ENCODE measurements around the gene RGS7.
"Not testable (repeated sequence)": the region's sequence is repeated elsewhere in the genome, so short reads cannot be mapped to it uniquely, and the experiment has no call there.

RGS7 gene

GRCh38 chr1:240888787-240889048, 468.3 kb downstream of the RGS7 start:
- DNase-seq (ENCODE audit: low read depth, low spot score): no peak
- no peak overlapping the region for H3K4me3 ChIP-seq (ENCODE audit: low read depth, low read length)
- ChIA-PET POLR2A (no interaction called here), CTCF (interaction anchor here (1.3 kb wide), 1 partner anchor 13 kb away, joined by 3 read pairs; no protein-coding TSS in a partner anchor)
- no peak for TF ChIP-seq CTCF (IDR thresholded peaks at IDR 0.05; ENCODE audit: insufficient read depth, low read length, missing control alignments)

DNA sequence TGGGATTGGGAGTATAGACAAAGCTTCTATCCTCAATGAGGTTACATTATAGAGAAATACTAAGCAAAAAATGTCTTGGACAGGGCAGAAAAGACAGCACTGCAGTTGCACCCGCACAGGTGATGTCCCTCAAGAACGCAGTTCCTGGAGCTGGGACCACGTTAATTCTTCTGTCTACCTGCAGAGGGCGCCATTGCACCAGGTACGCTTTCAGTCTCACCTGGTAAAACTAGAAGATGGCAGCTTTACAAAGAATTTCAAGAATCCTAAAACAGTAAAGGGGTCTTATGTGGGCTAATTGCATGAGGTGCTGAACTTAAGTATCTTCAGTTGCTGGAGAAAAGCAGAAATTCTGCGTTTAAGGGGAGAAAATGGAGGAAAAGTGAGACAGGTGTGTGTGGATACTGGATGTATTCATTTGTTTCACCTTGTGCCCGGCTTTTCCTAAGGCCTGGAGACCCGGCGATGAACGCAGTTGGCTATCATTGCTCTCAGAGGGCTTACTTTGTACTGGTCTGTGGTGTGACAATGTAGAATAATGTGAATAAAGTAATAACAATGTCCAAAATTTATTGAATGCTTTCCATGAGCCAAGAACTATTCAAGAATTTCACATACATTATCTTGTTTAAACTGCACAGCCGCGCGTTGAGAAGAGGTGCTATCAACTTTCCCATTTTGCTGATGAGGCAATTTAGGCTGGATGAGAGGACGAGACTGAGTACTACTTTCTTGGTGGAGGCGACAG, 468.8 kb downstream of the RGS7 start:
- ChIA-PET CTCF (interaction anchor here (1.1 to 1.4 kb wide), 5 partner anchors 12 to 612 kb away, joined by 3 to 7 read pairs (median 3); no protein-coding TSS in a partner anchor), POLR2A (no interaction called here)
- no peak overlapping the region for H3K4me3 ChIP-seq (ENCODE audit: low read depth, low read length)
- DNase-seq (ENCODE audit: low read depth, low spot score): no peak
- peak; percentile 45 for TF ChIP-seq CTCF (IDR thresholded peaks at IDR 0.05; ENCODE audit: insufficient read depth, low read length, missing control alignments)

DNA sequence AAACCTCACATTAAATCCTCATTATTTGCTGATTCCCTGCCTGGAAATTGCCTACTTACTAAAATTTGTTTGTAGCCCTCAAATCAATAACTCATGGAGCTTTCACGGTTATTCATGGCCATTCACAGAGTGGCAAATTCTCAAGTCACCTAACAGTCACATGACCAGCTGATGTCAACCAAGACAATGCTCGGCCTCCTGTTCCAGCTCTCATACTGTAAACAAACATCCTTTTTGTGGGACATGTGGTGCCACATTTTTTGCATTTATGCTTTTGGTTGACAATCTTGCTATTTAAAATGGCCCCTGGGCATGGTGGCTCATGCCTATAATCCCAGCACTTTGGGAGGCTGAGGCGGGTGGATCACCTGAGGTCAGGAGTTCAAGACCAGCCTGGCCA, 473.5 kb downstream of the RGS7 start:
- no peak for DNase-seq (ENCODE audit: low read depth, low spot score)
- no peak for TF ChIP-seq CTCF (IDR thresholded peaks at IDR 0.05; ENCODE audit: insufficient read depth, low read length, missing control alignments)
- POLR2A ChIA-PET: interaction anchor here (0.9 kb wide), 1 partner anchor 118 kb away, joined by 4 read pairs; no protein-coding TSS in a partner anchor
- H3K4me3 ChIP-seq (ENCODE audit: low read depth, low read length): no peak overlapping the region
- CTCF ChIA-PET: no interaction called here

DNA sequence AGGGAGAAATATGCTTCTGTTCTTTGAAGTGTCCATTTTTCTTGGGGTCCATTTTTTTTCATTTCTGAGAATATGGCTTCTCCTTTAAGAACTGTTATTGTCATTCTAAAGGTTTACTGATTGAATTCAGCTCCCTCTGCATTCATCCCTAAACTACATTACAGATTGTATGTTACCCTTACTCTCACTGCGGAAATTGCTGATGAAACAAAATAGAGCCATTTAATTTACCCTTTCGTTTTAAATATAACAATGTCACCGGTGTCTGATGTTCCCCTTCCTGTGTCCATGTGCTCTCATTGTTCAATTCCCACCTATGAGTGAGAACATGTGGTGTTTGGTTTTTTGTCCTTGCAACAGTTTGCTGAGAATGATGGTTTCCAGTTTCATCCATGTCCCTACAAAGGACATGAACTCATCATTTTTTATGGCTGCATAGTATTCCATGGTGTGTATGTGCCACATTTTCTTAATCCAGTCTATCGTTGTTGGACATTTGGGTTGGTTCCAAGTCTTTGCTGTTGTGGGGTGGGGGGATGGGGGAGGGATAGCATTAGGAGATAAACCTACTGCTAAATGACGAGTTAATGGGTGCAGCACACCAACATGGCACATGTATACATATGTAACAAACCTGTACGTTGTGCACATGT, 474.2 kb downstream of the RGS7 start:
- CTCF ChIA-PET: not testable (repeated sequence)

GRCh38 chr1:240878631-240879030, 478.4 kb downstream of the RGS7 start:
- no peak for TF ChIP-seq CTCF (IDR thresholded peaks at IDR 0.05; ENCODE audit: insufficient read depth, low read length, missing control alignments)
- ChIA-PET POLR2A (no interaction called here), CTCF (no interaction called here)
- DNase-seq (ENCODE audit: low read depth, low spot score): no peak
- H3K4me3 ChIP-seq (ENCODE audit: low read depth, low read length): no peak overlapping the region

More for the DNA sequence above, 474.2 kb downstream of the RGS7 start:
- H3K4me3 ChIP-seq (ENCODE audit: low read depth, low read length); DNase-seq (ENCODE audit: low read depth, low spot score); POLR2A ChIA-PET: not testable (repeated sequence)

- POLR2A ChIA-PET: no interaction called here
- TF ChIP-seq CTCF (IDR thresholded peaks at IDR 0.05; ENCODE audit: insufficient read depth, low read length, missing control alignments): no peak
- DNase-seq (ENCODE audit: low read depth, low spot score): no peak
- CTCF ChIA-PET: no interaction called here
- H3K4me3 ChIP-seq (ENCODE audit: low read depth, low read length): no peak overlapping the region
These were observed 479.4 kb downstream of the RGS7 start for GRCh38 chr1:240877605-240878004.

Measured in AG04449 (cell line).